ENCODE data around the gene FBXL7.

The FBXL7 gene

DNA sequence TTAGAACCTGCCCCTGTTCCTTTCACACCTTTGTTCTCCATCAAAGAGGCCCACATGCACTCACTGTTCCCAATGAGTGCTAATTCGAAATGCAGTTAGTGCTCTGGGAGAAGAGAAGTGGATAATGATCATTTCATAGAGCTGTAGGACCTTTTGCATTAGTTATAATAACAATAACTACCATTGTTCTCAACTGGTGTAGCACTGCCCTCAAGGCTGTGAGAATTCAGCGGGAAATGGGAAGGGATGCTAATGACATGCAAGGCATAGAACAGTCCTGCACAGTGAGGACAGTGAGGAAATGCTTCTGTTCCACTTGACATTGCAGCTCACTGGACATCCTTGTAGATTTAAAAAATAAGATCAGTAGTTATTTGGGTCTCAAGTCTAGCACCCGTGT lies 187.4 kb downstream of the FBXL7 start:
- no peak for DNase-seq (ENCODE audit: low read depth)
- TF ChIP-seq, protein P1, sequence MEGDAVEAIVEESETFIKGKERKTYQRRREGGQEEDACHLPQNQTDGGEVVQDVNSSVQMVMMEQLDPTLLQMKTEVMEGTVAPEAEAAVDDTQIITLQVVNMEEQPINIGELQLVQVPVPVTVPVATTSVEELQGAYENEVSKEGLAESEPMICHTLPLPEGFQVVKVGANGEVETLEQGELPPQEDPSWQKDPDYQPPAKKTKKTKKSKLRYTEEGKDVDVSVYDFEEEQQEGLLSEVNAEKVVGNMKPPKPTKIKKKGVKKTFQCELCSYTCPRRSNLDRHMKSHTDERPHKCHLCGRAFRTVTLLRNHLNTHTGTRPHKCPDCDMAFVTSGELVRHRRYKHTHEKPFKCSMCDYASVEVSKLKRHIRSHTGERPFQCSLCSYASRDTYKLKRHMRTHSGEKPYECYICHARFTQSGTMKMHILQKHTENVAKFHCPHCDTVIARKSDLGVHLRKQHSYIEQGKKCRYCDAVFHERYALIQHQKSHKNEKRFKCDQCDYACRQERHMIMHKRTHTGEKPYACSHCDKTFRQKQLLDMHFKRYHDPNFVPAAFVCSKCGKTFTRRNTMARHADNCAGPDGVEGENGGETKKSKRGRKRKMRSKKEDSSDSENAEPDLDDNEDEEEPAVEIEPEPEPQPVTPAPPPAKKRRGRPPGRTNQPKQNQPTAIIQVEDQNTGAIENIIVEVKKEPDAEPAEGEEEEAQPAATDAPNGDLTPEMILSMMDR (IDR thresholded peaks at IDR 0.05; ENCODE audit: low read length, missing control alignments), result no peak
- no peak overlapping the region for H3K4me3 ChIP-seq (replicated peaks; ENCODE audit: low read depth, low read length)

DNA sequence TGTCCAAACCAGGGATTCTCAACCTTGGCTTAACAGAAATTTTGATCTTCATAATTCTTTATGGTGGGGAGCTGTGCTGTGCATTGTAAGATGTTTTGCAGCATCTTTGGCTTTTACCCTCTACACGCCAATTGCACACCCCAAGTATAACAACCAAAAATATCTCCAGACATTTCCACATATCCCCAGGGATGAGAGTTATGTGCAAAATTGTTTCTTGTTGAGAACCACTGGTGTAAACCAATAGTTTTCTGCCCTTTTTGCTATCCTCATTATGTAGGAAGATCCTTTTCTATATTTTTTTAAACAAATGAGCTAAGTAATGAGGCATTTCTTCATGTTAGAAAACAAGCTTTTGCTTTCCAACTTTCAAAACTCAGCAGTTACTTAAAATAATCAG lies 189.9 kb downstream of the FBXL7 start:
- TF ChIP-seq, protein P1 (IDR thresholded peaks at IDR 0.05; ENCODE audit: low read length, missing control alignments), result no peak
- DNase-seq (ENCODE audit: low read depth), result no peak

DNA sequence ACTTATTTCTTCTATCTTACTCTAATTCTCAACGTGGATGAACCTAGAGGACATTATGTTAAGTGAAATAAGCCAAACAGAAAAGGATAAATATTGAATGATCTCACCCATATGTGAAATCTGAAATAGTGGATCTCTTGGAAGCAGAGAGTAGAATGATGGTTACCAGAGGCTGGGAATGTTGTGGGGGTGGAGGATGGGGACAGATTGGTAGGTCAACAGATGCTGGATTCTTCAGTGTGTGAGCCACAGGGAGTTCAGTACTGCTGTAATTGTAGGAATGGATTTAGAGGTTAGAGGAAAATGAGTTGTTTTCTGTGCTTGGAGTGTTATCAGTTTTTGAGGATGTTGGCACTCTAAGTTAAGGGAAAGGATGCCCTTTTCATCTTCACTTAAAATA lies 190.6 kb downstream of the FBXL7 start:
- TF ChIP-seq, protein P1 (IDR thresholded peaks at IDR 0.05; ENCODE audit: low read length, missing control alignments), result no peak
- H3K4me3 ChIP-seq (replicated peaks; ENCODE audit: low read depth, low read length), result no peak overlapping the region
- DNase-seq (ENCODE audit: low read depth), result peak; percentile 17

More for the DNA sequence above, 189.9 kb downstream of the FBXL7 start:
- no peak overlapping the region for H3K4me3 ChIP-seq (replicated peaks; ENCODE audit: low read depth, low read length)

DNA sequence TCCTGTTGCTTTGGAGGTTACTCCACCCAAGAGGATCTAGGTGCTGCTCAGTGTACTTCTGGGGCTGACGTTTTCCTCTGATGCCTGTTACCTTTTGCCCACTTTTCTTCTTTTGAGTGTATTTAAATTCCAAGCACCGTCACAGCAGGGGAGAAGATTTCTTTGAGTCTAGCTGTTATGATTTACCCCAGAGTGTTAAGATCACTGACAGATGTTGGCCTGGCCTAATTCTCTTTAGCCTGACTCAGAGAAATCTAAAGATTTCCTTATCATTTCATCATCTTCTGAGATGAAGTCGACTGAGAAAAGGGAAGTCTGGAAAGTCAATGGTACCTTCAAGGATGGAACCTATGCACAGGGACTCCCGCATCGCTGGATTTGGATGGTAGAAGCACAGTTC lies 191.5 kb downstream of the FBXL7 start:
- no peak overlapping the region for H3K4me3 ChIP-seq (replicated peaks; ENCODE audit: low read depth, low read length)
- no peak for DNase-seq (ENCODE audit: low read depth)
- TF ChIP-seq, protein P1 (IDR thresholded peaks at IDR 0.05; ENCODE audit: low read length, missing control alignments), result no peak

DNA sequence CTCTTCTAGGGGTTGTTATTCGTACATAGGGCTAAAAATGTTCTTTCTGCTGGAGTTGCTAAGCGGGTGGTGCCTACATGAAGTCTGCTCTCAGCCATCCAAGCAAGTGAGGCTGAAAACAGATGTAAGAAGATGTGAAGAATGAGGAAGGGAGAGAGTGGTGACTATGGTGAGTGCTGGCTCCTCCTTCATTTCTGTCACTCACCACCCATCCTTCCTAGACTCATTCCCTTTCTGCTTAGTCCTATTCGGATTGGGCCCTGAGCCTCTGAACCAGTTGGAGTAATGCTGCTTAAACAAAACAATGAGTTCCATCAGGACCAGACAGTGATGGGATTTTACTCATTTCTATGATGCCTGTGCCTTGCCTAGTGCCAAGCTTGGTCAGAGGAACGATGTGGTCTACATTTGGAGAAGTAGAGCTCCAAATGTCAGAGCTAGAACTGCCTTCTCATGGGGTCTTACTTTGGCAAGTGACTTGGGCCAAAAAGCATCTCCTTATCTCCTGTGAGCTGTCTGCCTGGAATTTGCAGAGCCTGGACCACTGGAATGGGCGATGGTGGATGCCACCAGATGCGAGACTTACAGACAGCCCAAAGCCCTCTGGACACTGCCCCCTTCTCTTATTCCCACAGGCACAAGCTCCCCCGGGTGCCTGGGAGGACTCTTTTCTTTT lies 192.9 kb downstream of the FBXL7 start:
- DNase-seq (ENCODE audit: low read depth), result peak; percentile 20
- no peak overlapping the region for H3K4me3 ChIP-seq (replicated peaks; ENCODE audit: low read depth, low read length)
- TF ChIP-seq, protein P1 (IDR thresholded peaks at IDR 0.05; ENCODE audit: low read length, missing control alignments), result no peak

DNA sequence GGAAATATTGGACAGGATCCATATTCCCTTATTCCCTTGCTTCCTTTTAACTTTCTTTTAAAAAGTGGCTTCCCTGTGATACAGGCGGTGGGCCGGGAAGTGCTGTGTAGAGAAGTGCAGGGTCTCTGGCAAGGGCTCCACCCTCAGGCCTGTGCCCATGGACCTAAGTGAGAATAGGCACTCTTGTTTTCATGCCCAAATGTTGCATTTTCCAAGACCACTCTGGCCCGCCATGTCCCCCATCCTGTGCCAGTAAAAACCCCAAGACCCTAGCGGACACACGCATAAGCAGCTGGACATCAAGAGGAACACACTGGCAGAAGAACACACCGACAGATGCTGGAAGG lies 193.4 kb downstream of the FBXL7 start:
- DNase-seq (ENCODE audit: low read depth), result no peak
- TF ChIP-seq, protein P1 (IDR thresholded peaks at IDR 0.05; ENCODE audit: low read length, missing control alignments), result no peak
- no peak overlapping the region for H3K4me3 ChIP-seq (replicated peaks; ENCODE audit: low read depth, low read length)

DNA sequence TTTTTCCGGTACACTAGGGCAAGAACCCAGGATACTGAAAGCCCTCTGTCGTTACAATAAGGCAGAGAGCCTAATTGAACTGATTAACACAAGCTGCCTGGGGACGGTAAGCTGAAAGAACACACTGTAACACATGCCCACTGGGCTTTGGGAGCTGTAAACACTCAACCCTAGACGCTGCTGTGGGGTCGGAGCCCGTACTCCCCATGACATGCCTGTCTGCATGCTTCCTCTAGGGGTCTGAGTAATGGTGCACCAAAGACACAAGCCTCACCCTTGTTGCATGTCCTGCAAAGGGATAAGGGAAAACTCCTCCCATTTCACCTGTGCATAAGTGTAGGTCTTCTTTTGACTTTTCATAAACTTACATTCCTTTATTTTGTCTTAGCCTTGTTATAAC lies 194.0 kb downstream of the FBXL7 start:
- TF ChIP-seq, protein P1 (IDR thresholded peaks at IDR 0.05; ENCODE audit: low read length, missing control alignments), result no peak
- no peak for DNase-seq (ENCODE audit: low read depth)
- no peak overlapping the region for H3K4me3 ChIP-seq (replicated peaks; ENCODE audit: low read depth, low read length)

Data from fibroblast of pulmonary artery (primary cell).